Endothelial cell of umbilical vein (primary cell): ENCODE data around the gene SLMAP. TPM values are rescaled to one million over a fixed set of nuclear protein-coding genes. Genes with fewer than 3 reads are reported as not detected.

Source experiments
- BruUV-seq: library from RNA; stranded (reverse); fragments of 400-500 nt; replicated peaks from 2 replicates; lab custom pipeline; 2021; lab: Mats Ljungman, UMichigan
- CTCF ChIA-PET: fragments of 300-600, 350-600 bp; sonication (Branson Sonifier 250); formaldehyde crosslinking; loops from one replicate; lab custom pipeline; 2021; ENCODE audit warnings: antibody characterized with exemption, inconsistent platforms; lab: Charles Lee
- POLR2A ChIA-PET: fragments of 300-600, 350-600 bp; sonication (Branson Sonifier 250); formaldehyde crosslinking; loops from one replicate; lab custom pipeline; 2021; ENCODE audit warnings: antibody characterized with exemption, inconsistent platforms; lab: Charles Lee
- DNase-seq: peaks from one replicate; pipeline ENCODE4 v3.0.0-alpha.2; 2011; ENCODE audit warnings: low read depth, low spot score
- FAIRE-seq: peaks from 2 replicates; lab custom pipeline; 2011; peaks lifted over from hg19 to GRCh38; lab: Jason Lieb, UNC
- H2AFZ ChIP-seq: 2 replicates; pipeline ENCODE4 v1.6.0; 2012; ENCODE audit warnings: low read depth, low read length, control low read depth, inconsistent platforms
- H3K27ac ChIP-seq: 2 replicates; pipeline ENCODE4 v1.5.1; 2011; ENCODE audit warnings: low read depth, mild to moderate bottlenecking, control low read depth, low read length, moderate library complexity; ENCODE audit not compliant: insufficient read depth
- H3K27me3 ChIP-seq, 2 experiments: 2 replicates each; pipeline versions ENCODE4 v1.6.0 to v1.6.1; 2011; ENCODE audit warnings: low read length in 2 of 2, mixed read lengths in 1 of 2; ENCODE audit not compliant: control insufficient read depth in 2 of 2, insufficient read depth in 2 of 2
- H3K36me3 ChIP-seq, 2 experiments: 2 replicates in 1 of 2; 3 replicates in 1 of 2; pipeline ENCODE4 v1.5.1; 2011; ENCODE audit warnings: low read length in 2 of 2, mild to moderate bottlenecking in 1 of 2, moderate library complexity in 1 of 2; ENCODE audit not compliant: control insufficient read depth in 2 of 2, insufficient read depth in 2 of 2; ENCODE audit errors: extremely low read depth in 1 of 2
- H3K4me1 ChIP-seq: 3 replicates; pipeline ENCODE4 v1.5.1; 2011; ENCODE audit warnings: mild to moderate bottlenecking, low read length; ENCODE audit not compliant: control insufficient read depth, insufficient read depth; ENCODE audit errors: extremely low read depth
- H3K4me2 ChIP-seq: 2 replicates; pipeline ENCODE4 v1.6.1; 2011; ENCODE audit warnings: low read length, control low read depth, mixed read lengths; ENCODE audit not compliant: insufficient read depth
- H3K4me3 ChIP-seq, 3 experiments: fragments of 200-600 bp in 1 of 3; sonication (generic), shearing (Covaris generic) in 1 of 3; replicated peaks in 1 of 3; 2 replicates each; pipeline ENCODE4 v1.5.1; 2011 to 2016; ENCODE audit warnings: control low read depth in 3 of 3, low read length in 3 of 3, mild to moderate bottlenecking in 2 of 3, inconsistent platforms in 1 of 3, low read depth in 1 of 3, moderate library complexity in 1 of 3; ENCODE audit not compliant: insufficient read depth in 1 of 3
- H3K79me2 ChIP-seq: 2 replicates; pipeline ENCODE4 v1.6.0; 2012; ENCODE audit warnings: low read length, inconsistent platforms; ENCODE audit not compliant: control insufficient read depth, insufficient read depth
- H3K9ac ChIP-seq: replicated peaks from 2 replicates; pipeline ENCODE3; 2011; ENCODE audit warnings: low read length, control low read depth; ENCODE audit not compliant: insufficient read depth; ENCODE audit errors: extremely low read depth
- H3K9me1 ChIP-seq: replicated peaks from 3 replicates; pipeline ENCODE4 v1.6.0; 2011; ENCODE audit warnings: mild to moderate bottlenecking, low read length; ENCODE audit not compliant: control insufficient read depth, insufficient read depth; ENCODE audit errors: extremely low read depth
- H3K9me3 ChIP-seq: replicated peaks from 2 replicates; pipeline ENCODE4 v1.5.1; 2012; ENCODE audit warnings: low read length, inconsistent platforms; ENCODE audit not compliant: control insufficient read depth, insufficient read depth
- H4K20me1 ChIP-seq: replicated peaks from 2 replicates; pipeline ENCODE3; 2011; ENCODE audit warnings: mild to moderate bottlenecking, low read length; ENCODE audit not compliant: control insufficient read depth, insufficient read depth; ENCODE audit errors: extremely low read depth
- EZH2 ChIP-seq: IDR thresholded peaks from 2 replicates; pipeline ENCODE4 v1.6.1; 2012; ENCODE audit warnings: borderline replicate concordance, low read depth, mild to moderate bottlenecking, moderate library complexity, low read length, inconsistent platforms; ENCODE audit not compliant: severe bottlenecking
- FOS ChIP-seq: IDR thresholded peaks from 2 replicates; pipeline ENCODE4 v1.6.1; 2011; ENCODE audit warnings: mild to moderate bottlenecking, low read length, moderate library complexity, borderline replicate concordance; ENCODE audit not compliant: insufficient read depth
- GATA2 ChIP-seq: IDR thresholded peaks from 2 replicates; pipeline ENCODE4 v1.7.0; 2011; ENCODE audit warnings: low read depth, mild to moderate bottlenecking, moderate library complexity, mixed read lengths, low read length; ENCODE audit not compliant: insufficient read length, insufficient read depth
- JUN ChIP-seq: IDR thresholded peaks from 2 replicates; pipeline ENCODE4 v1.6.1; 2011; ENCODE audit warnings: borderline replicate concordance, low read depth; ENCODE audit not compliant: insufficient read length, insufficient read depth
- MYC ChIP-seq: IDR thresholded peaks from one replicate; pipeline ENCODE4 v1.6.1; 2011; ENCODE audit warnings: mild to moderate bottlenecking, low read depth, low read length
- POLR2A ChIP-seq: IDR thresholded peaks from 2 replicates; pipeline ENCODE4 v1.6.1; 2012; ENCODE audit warnings: low read depth, mild to moderate bottlenecking, control low read depth, low read length
- POLR2AphosphoS5 ChIP-seq: IDR thresholded peaks from 2 replicates; pipeline ENCODE4 v1.6.1; 2012; ENCODE audit warnings: low read depth, mild to moderate bottlenecking, control low read depth, low read length, moderate library complexity; ENCODE audit not compliant: insufficient read depth
- dilution Hi-C: fragments of 300-500 bp; cut with MboI; formaldehyde crosslinking; loops from one replicate; pipeline ENCODE4 v1.15.0; 2019; ENCODE audit warnings: low sequenced_read_pairs; ENCODE audit not compliant: extremely low pct_ligation_motif_present
- intact Hi-C: fragments of 100-400 bp; cut with micrococcal nuclease; formaldehyde crosslinking; loops from one replicate; pipeline ENCODE4 v1.10.0; 2022
- polyA plus RNA-seq, 4 experiments: library from polyadenylated mRNA; depleted of rRNA in 3 of 4; stranded (reverse) in 3 of 4; unstranded in 1 of 4; fragments of >200 nt; gene quantifications; 2 replicates each; pipeline versions ENCODE4 v1.2.1 to v1.2.3, GENCODE V29; 2011 to 2012; ENCODE audit warnings: missing spikeins in 1 of 4
- total RNA-seq: library from RNA; stranded (reverse); gene quantifications from 2 replicates; pipeline ENCODE4 v1.2.3, GENCODE V29; 2021
- TF ChIP-seq, protein P1 (sequence below), 2 donors: IDR thresholded peaks; 1 replicate in 1 of 2; 2 replicates in 1 of 2; pipeline ENCODE4 v1.5.1; 2011; ENCODE audit warnings: low read length in 2 of 2, mild to moderate bottlenecking in 2 of 2, moderate library complexity in 2 of 2, control low read depth in 1 of 2, inconsistent platforms in 1 of 2, low read depth in 1 of 2; ENCODE audit not compliant: insufficient read depth in 1 of 2; ENCODE audit errors: extremely low read depth in 1 of 2
- TF ChIP-seq, protein P2 (sequence below): IDR thresholded peaks from 2 replicates; pipeline ENCODE4 v1.6.1; 2011; ENCODE audit not compliant: insufficient read depth, insufficient read length

SLMAP gene
- total and polyA plus RNA-seq, 2 donors (not counting 3 experiments of a cell fraction or from before 2014, with no cell fraction given) = 9.8 to 54.7 TPM

DNA sequence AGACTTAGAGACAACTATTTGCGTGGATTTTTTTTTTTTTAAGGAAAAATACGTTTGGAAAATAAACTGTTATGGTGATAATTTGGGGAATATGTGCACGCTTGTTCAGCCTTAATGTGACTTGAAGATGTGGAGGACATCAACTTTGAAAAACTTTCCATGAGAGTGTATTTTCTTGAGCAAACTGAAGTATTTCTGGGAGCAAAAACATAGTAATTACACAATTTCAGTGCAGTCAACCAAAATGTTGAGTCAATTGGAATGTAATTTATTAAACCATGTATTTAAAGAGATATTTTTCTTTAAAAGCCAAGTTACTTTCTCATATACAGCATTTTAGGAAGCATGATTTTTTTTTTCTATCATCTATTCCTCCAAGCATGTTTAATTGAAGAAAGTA lies 171.8 kb downstream of the SLMAP start:
- Histone ChIP-seq H3K4me2 (no peak overlapping the region), H3K27me3 (no peaks in the 10 kb centered on the region), H3K4me1 (no peaks in the 10 kb centered on the region), H3K27ac (no peak overlapping the region), H3K36me3 (no peaks in the 10 kb centered on the region), H3K79me2 (no peaks in the 10 kb centered on the region), H2AFZ (no peak overlapping the region), H3K9ac (no peak overlapping the region), H4K20me1 (no peaks in the 10 kb centered on the region), H3K9me1 (no peaks in the 10 kb centered on the region), H3K4me3 (no peak overlapping the region), H3K9me3 (no peaks in the 10 kb centered on the region)
- POLR2A ChIA-PET = no interaction called here
- FAIRE-seq (no peak), DNase-seq (no peak)
- intact Hi-C loops = no loop called here
- CTCF ChIA-PET = interaction anchor here (1.1 to 1.5 kb wide), 2 partner anchors 9 to 16 kb away, joined by 3 to 6 read pairs; no protein-coding TSS in a partner anchor
- no peak for TF ChIP-seq POLR2A
- no peak for TF ChIP-seq EZH2
- TF ChIP-seq, protein P1, sequence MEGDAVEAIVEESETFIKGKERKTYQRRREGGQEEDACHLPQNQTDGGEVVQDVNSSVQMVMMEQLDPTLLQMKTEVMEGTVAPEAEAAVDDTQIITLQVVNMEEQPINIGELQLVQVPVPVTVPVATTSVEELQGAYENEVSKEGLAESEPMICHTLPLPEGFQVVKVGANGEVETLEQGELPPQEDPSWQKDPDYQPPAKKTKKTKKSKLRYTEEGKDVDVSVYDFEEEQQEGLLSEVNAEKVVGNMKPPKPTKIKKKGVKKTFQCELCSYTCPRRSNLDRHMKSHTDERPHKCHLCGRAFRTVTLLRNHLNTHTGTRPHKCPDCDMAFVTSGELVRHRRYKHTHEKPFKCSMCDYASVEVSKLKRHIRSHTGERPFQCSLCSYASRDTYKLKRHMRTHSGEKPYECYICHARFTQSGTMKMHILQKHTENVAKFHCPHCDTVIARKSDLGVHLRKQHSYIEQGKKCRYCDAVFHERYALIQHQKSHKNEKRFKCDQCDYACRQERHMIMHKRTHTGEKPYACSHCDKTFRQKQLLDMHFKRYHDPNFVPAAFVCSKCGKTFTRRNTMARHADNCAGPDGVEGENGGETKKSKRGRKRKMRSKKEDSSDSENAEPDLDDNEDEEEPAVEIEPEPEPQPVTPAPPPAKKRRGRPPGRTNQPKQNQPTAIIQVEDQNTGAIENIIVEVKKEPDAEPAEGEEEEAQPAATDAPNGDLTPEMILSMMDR (IDR thresholded peaks at IDR 0.05; ENCODE audit: extremely low read depth in 1 of 2, insufficient read depth in 1 of 2, low read depth in 1 of 2, low read length in 2 of 2) = no peak
- TF ChIP-seq JUN = no peak
- no peak for TF ChIP-seq POLR2AphosphoS5
- no peak for TF ChIP-seq MYC
- TF ChIP-seq FOS = no peak
- TF ChIP-seq GATA2 = no peak
- TF ChIP-seq, protein P2, sequence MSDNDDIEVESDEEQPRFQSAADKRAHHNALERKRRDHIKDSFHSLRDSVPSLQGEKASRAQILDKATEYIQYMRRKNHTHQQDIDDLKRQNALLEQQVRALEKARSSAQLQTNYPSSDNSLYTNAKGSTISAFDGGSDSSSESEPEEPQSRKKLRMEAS = no peak
- BruUV-seq = no TSS peak
- dilution Hi-C loops = loop anchor here (25.0 kb wide), 1 partner anchor 109 kb away; no protein-coding TSS in a partner anchor
